Tibial artery (tissue), 4 donors: ENCODE results near the gene RSPO4.

Source experiments
- DNase-seq, 2 donors: peaks; one replicate each; pipeline ENCODE4 v3.0.0-alpha.2; 2019
- H3K27ac ChIP-seq, 2 donors: fragments of 200-600 bp; sonication (generic) in 1 of 2; 1 replicate in 1 of 2; 2 replicates in 1 of 2; pipeline ENCODE4 v1.5.1; 2018 to 2019; ENCODE audit warnings: mild to moderate bottlenecking in 1 of 2
- H3K27me3 ChIP-seq, 2 donors: fragments of 200-600 bp; sonication (generic) in 1 of 2; one replicate each; pipeline versions ENCODE4 v1.5.1 to v1.6.0; 2016 to 2019
- H3K36me3 ChIP-seq, 3 donors: fragments of 200-600 bp; sonication (generic) in 2 of 3; one replicate each; pipeline ENCODE4 v1.5.1; 2016 to 2019; ENCODE audit warnings: mild to moderate bottlenecking in 2 of 3
- H3K4me1 ChIP-seq, 4 donors: fragments of 200-600 bp; sonication (generic) in 2 of 4; 1 replicate in 3 of 4; 2 replicates in 1 of 4; pipeline ENCODE4 v1.5.1; 2016 to 2019
- H3K4me3 ChIP-seq, 2 donors: fragments of 200-600 bp; sonication (generic) in 1 of 2; 1 replicate in 1 of 2; 2 replicates in 1 of 2; pipeline ENCODE4 v1.5.1; 2018 to 2019; ENCODE audit warnings: mild to moderate bottlenecking in 2 of 2
- H3K9me3 ChIP-seq, 3 donors: fragments of 200-600 bp; sonication (generic) in 1 of 3; one replicate each; pipeline ENCODE4 v1.5.1; 2016 to 2019
- CTCF ChIP-seq, 2 experiments: fragments of 200-600 bp in 1 of 2; fragments of 450-650 bp in 1 of 2; IDR thresholded peaks; one replicate each; pipeline ENCODE4 v1.5.1; 2017 to 2019; ENCODE audit warnings: antibody characterized with exemption in 2 of 2, mild to moderate bottlenecking in 1 of 2, moderate library complexity in 1 of 2
- intact Hi-C: fragments of 100-400 bp; cut with DNase I; formaldehyde crosslinking; loops from one replicate; pipeline ENCODE4 v1.15.0; 2023; ENCODE audit warnings: low total_unique reads

RSPO4 gene

GRCh38 chr20:958936-959815 lies 42.9 kb downstream of the RSPO4 start:
- Histone ChIP-seq H3K27ac (no peak overlapping the region), H3K4me3 (no peak overlapping the region), H3K27me3 (peaks cover 0 to 71% of the 10 kb centered on the region in 2 donors), H3K4me1 (peaks cover 0 to 7% (median under 1%) of the 10 kb centered on the region in 4 donors), H3K36me3 (no peaks in the 10 kb centered on the region), H3K9me3 (no peaks in the 10 kb centered on the region)
- no peak for DNase-seq
- TF ChIP-seq CTCF (IDR thresholded peaks at IDR 0.05), result no peak
- intact Hi-C loops, result loop anchor here (2.0 kb wide), 1 partner anchor 144 kb away; no protein-coding TSS in a partner anchor

GRCh38 chr20:957544-957943 lies 44.6 kb downstream of the RSPO4 start:
- no peaks in the 10 kb centered on the region for H3K9me3 ChIP-seq
- H3K4me1 ChIP-seq, result peaks cover 0 to 7% (median 3%) of the 10 kb centered on the region in 4 donors
- no peak for DNase-seq
- no peak for TF ChIP-seq CTCF (IDR thresholded peaks at IDR 0.05)
- H3K36me3 ChIP-seq, result no peaks in the 10 kb centered on the region
- peaks cover 0 to 66% of the 10 kb centered on the region in 2 donors for H3K27me3 ChIP-seq
- intact Hi-C loops, result loop anchor here (2.0 kb wide), 1 partner anchor 73 kb away; no protein-coding TSS in a partner anchor
- no peak overlapping the region for H3K27ac ChIP-seq
- no peak overlapping the region for H3K4me3 ChIP-seq

- Histone ChIP-seq H3K27ac (no peak overlapping the region), H3K36me3 (no peaks in the 10 kb centered on the region), H3K27me3 (peaks cover 0 to 55% of the 10 kb centered on the region in 2 donors), H3K9me3 (no peaks in the 10 kb centered on the region), H3K4me1 (peaks cover 0 to 7% (median 3%) of the 10 kb centered on the region in 4 donors), H3K4me3 (no peak overlapping the region)
- intact Hi-C loops, result loop anchor here (2.0 kb wide), 1 partner anchor 72 kb away; no protein-coding TSS in a partner anchor
- TF ChIP-seq CTCF (IDR thresholded peaks at IDR 0.05), result peak; percentile 97 to 99
- DNase-seq, result peak; percentile 69 to 76
Measured at GRCh38 chr20:956330-956951, 45.7 kb downstream of the RSPO4 start.

- Histone ChIP-seq H3K4me3 (no peak overlapping the region), H3K4me1 (peaks cover 0 to 7% (median 3%) of the 10 kb centered on the region in 4 donors), H3K36me3 (no peaks in the 10 kb centered on the region), H3K27me3 (peaks cover 0 to 48% of the 10 kb centered on the region in 2 donors), H3K9me3 (no peaks in the 10 kb centered on the region), H3K27ac (no peak overlapping the region)
- TF ChIP-seq CTCF (IDR thresholded peaks at IDR 0.05), result no peak
- no peak for DNase-seq
- intact Hi-C loops, result loop anchor here (2.0 kb wide), 1 partner anchor 71 kb away; no protein-coding TSS in a partner anchor
Measured at GRCh38 chr20:955656-956055, 46.5 kb downstream of the RSPO4 start.

GRCh38 chr20:955111-955510 lies 47.0 kb downstream of the RSPO4 start:
- intact Hi-C loops, result no loop called here
- TF ChIP-seq CTCF (IDR thresholded peaks at IDR 0.05), result no peak
- Histone ChIP-seq H3K4me1 (peaks cover 0 to 7% (median 3%) of the 10 kb centered on the region in 4 donors), H3K9me3 (no peaks in the 10 kb centered on the region), H3K36me3 (no peaks in the 10 kb centered on the region), H3K27me3 (peaks cover 0 to 45% of the 10 kb centered on the region in 2 donors), H3K4me3 (no peak overlapping the region), H3K27ac (no peak overlapping the region)
- peak in 1 of 2 donors; percentile 39 for DNase-seq
